Retina (tissue), 1 donor: Measurements from ENCODE around the gene UNC5C.

Source experiments
- DNase-seq: peaks from one replicate; pipeline ENCODE4 v3.0.0-alpha.2; 2016

UNC5C gene

DNA sequence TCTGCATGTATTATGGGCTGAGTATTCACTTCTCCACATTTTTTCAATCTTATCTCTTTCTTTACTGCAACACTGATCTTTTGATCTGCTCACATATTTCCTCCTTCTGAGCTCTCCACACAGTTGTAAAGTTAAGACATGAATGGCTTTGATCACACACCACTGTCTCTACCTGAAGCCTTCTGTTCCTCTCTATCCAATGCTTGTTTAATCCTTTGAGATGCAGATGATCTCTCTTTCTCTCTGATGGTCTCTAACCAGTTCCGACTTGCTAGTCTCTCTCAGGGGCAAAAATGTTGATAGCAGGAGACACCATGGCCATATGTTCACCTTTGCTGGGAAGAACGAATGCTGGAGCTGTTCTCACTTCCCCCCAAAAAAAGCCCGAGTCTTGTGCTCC is 162.4 kb downstream of the UNC5C start:
- DNase-seq: no peak

DNA sequence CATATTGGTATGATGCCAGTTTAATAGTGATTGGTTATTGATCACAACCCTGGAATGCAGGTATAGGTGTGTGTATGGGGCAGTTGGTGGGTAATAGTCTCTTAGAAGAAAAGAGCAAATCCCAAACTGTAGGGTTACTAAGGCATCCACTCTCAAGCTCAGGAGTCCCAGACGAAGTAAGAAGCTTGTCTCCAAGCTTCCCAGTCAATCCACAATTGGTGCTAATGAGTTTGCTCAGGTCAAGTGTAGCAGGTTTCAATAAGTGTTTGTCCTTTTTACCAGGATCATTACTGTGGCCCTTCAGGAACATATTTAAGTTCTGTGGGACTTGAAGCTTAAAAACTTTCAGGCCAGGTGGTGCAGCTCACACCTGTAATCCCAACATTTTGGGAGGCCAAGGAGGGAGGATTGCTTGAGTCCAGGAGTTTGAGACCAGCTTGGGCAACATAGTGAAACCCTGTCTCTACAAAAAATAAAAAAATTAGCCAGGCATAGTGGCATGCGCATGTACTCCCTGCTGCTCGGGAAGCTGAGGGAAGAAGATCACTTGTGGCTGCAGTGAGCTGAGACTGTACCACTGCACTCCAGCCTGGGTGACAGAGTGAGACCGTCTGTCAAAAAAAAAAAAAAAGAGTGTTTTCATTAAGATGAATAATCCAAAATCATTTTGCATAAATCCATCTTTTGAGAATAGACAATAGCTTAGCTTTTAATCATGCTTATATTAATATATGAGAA is 166.8 kb downstream of the UNC5C start:
- no peak for DNase-seq

DNA sequence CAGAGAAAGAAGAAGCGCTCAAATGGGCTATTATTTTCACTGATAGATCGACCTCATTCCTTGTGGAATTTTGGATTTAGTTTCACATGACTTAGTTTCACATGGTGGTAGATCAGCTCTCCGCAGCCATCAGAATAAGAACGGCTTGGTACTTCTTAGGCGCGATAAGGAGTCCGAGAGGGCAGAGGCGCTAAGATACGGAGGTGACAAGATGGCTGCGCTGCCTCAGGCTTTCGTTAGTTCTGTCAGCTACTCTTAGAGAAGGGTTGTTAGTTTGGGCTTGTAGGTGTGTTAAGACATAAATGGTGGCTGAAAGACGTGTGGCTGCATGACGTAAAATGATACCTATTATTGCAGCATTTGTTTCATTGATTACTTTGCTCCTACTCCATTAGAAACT is 169.1 kb downstream of the UNC5C start:
- no peak for DNase-seq

DNA sequence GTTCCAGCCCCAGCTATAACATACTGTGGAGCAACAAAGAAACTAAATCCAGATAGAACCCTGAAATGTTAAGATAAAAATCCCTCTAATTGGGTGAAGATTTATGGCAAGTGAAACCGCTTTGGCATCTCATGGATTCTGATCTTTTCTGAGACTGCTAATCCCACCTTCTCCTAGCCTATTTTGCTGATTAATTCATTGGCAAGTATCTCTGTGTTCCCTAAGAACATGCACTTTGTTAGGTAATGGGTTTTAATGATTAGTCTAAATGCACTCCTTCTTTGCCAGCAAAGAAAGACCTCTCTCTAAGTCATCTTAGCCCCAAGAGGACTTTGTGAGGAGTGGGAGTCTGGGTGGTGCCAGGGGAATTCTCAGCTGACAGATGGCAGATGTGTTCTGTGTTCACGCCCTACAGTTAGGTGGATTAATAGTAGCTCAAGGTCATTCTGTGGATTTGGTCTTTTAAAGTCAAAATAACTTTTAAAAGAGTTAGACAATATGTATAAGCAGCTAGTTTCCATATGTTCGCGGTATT is 171.3 kb downstream of the UNC5C start:
- DNase-seq: peak; percentile 31

DNA sequence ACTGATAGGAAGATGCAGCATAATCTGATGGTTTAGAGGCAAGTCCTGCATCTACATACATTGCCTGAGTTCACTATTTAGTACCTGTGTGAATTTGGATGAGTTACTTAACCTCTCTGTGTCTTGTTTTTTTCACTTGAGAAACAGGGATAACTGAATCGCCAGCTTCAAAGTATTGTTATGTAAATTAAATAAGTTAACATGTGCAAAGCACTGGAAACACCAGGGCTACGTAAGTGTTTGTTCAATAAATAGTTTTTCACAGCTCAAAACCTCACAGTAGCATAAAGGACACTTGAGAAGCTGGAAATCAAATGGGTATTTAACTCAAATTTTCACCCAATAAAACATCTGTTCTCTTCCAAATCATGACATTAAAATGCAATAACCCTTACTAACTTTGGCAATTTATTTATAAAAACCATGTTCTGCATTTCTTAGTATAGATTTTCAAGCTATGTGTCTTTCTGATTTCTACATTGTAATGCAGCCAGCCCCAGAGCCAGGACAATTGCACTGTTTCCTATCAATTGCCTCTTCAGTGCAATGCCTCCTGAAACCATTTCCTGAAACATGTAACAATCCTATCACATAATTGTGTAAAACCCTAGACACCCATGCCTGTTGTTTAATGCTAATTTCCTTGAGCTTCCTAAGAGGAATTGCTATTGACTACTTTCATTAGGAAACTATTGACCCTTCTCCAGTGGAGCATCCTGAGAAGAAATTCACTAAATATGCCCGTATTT is 177.1 kb downstream of the UNC5C start:
- DNase-seq: no peak

DNA sequence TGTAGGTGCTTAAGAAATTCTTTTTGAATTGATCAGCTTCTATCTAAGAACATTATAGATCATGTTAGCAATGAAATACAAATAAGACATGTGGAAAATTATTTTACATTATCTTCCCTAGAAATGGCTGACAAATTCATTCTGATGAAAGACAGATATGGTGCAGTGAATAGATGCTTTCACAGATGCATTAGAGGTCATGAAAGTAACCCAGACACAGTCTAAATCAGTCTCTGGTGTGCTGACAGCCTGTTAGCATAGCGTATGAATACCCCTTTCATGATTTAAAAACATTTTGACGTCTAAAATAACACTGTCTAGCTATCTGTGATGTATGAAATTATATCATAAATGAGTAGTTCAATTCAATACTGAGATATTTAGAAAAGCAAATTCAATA is 180.9 kb downstream of the UNC5C start:
- no peak for DNase-seq

DNA sequence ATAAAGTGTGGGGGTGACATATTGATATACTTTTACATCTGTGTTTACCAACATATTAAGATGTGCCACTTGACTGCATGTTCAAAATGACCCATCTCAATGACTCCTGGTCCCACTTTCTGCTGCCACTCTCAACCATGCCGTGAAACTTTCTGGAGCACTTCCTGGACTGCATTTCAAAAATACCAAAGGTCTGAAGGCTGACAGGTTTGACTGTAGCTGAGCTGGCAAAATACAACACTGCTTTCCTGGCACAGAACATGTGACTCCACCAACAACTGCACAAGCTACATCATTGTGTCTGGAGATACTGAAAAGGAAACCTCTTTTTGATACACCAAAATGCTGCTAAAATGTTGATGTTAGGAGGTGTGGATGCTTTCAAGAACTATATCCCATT is 184.8 kb downstream of the UNC5C start:
- no peak for DNase-seq

DNA sequence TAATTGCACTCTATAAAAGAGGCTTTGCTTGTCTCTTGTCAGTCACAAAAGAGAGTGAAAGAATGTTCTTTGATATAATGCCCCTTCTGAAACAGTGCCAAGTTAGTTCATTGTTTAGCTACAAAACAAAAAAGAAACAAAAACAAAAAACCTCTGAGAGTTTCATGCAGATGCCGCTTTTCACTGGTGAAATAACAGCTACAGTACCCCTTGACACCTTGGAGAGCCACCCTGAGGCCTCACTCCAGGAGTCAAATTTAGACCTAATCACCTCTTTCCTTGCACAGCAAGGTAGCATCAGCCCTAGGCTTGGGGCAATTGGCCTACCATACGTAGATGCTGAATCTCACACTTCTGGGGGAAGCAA is 185.2 kb downstream of the UNC5C start:
- no peak for DNase-seq

DNA sequence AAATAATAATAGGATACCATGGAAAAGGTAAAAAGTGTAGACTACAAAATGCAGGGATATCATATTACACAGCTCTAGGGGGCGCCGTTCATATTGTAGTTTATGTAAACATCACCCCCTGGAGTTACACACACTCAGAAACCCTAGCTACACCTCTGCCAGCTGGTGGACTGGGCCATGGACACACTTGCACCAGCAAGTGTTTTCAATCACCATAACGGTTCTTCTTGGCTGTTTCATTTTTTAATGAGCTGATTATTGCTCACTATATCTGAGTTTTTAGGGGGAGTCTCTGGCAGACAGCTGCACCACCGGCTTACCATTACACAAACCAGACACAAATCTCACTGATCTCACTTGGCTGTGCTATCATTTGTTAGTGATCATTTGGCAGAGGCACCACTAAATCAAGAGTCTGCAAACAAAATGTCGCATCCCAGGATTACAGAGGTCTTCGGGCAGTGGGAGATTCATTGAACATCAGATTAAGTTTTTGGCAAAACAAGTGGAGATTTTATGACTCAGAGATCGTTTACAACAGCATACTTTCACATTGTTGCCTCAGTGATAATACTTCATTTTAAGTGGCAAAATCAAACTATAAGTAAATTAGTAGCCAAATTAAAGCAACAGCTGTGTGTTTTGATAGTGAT is 185.7 kb downstream of the UNC5C start:
- DNase-seq: no peak

DNA sequence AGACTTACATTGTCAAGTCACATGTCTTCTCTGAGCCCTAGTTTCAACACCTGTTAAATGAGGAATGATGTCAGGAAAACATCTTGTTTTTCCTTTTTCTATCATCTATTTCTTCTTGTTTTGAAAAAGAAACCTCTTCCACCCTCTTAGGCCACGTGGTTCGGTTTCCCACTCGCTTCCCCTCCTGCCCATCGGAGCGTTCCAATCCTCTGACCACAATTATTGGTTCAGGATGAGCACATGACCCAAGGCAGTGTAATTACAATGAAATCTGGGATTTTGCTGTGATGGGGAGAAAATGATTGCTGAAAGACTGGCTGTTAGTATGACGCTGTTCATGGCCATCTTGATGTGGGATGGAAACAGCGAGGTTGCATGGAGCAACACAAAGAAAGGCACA is 186.7 kb downstream of the UNC5C start:
- DNase-seq: no peak

DNA sequence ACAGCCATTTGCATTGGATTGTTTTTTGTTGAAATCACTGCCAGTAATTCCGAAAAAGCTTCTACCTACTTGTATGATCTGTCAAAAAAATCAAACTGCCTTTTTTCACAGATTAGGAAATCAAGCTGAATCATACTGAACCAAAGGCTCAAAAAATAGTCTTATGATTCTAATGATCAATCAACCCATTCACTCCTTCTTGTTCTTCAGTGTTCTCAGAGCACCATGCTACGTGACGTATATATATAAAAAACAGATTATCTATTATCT is 187.1 kb downstream of the UNC5C start:
- DNase-seq: no peak

DNA sequence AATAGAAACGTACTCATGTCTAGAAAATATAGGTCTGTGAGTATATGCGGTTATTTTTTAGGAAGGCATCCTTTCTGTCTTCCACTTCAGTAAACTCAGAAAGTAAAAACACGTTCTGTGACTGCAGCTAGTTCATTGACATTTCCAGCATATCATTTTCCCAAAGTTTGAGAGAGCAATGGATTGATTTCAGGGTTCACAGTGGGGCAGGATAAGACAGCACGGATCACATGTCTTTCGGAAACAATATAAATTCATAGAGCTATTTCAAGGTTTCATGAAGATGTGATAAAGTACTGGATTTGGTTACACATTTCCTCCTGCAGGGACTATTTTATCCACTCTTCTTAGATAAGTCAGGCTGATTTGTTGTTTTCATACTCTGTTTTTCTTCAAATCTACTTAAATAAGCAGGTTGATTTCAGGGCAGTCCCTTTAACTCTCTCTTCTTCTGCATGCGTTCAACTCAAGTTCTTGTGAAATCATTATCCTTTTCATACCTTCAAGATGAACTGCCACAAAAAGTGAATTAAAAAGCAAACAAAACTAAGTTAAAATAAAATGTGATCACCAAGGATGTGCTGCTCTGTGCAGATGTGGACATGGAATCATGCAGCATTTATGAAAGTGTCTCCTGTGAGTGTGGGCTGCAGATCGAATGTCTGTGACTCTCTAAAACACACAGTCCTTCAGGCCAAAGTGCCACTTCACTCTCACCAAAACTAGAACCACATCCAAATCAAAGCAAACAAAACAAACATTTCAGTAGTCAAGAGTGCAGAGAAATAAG is 187.7 kb downstream of the UNC5C start:
- no peak for DNase-seq

DNA sequence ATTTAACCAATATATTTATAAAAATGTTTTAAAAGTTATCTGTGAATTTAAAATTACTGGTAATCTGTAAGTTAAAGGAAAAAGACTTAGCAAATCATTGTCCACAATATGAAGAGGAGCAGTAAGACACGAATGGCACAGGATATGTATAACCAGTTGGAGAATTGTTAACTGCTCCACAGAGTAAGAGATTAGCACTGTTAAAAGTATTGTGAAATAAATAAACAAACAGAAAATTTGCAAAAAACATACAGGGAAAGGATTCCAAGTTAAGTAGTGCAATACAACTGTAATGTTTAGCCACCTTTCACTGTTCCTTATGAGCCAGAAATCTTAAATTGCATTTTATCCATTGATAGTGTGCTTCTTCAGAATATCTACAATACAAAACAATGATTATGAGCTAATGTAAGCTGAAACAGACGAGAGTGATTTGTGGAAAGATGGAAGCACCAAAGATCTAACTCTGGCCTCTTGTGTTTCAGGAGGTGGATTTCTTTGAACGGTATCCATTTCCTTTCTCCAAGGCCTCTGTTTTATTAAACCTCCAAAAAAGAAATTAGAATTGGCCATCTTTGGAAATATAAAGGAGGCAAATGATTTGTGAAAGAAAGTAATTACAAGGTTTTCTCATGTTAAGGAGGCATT is 188.4 kb downstream of the UNC5C start:
- no peak for DNase-seq

DNA sequence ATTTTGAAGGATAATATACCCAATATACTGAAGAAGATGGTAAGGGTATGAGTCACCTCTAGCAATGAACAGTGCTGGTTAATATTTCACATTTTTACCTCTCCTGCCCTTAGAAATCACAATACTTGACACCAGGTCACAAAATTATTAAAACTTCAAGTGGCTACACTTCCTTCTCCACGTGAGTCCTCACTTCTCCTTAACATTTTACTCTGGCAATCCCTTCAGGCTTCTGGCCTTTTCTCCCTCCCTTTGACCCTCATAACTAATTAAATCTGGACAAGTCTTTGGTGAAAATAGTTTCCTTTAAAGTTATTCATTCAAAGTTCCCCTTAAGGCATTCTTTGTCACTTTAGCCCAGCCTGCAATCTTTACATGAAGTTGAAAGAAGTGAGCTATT is 190.4 kb downstream of the UNC5C start:
- no peak for DNase-seq

DNA sequence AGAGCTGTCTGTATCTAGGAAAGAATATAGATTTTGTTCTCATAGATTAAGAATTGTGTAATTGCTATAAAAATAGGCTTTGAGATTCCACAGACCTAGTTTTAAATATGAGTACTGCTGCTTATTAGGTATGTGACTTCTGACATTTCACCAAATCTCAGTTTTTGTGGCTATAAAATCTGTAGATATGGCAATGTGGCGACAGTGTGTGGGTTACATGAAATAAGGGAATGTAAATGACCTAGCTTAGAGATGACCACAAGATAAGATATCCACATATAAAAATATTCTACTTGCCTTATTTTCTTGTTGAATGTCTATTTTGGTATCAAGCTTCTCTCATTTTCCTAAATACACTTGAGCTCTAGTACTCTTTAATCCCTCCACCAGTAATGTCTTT is 193.8 kb downstream of the UNC5C start:
- no peak for DNase-seq

DNA sequence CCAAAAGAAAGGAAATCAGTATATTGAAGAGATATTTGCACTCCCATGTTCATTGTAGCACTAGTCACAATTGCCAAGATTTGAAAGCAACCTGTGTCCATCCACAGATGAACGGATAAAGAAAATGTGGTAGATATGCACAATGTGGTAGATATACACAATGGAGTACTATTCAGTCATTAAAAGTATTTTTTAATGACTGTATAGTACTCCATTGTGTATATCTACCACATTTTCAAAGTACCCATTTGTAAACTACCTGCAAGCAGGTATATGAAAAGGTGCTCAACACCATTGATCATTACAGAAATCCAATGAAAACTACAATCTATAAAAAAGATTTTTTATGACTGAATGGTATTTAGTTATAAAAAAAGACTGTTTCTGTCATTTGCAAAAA is 200.4 kb downstream of the UNC5C start:
- no peak for DNase-seq

DNA sequence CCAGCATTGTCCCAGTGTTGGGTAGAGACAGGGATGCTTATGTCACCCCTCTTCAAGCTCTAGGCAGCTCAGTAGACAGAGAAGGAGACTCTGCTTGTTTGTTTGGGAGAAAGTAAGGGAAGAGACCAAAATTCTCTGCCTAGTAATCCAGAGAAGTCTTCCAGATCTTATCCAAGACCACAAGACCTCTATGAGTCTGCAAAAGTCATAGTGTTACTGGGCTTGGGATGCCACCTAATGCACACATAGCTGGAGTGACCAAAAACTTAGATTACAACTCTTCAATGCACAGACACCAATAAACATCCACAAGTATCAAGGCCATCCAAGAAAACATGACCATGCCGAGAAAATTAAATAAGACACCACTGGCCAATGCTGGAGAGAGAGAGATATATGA is 205.5 kb downstream of the UNC5C start:
- DNase-seq: no peak

DNA sequence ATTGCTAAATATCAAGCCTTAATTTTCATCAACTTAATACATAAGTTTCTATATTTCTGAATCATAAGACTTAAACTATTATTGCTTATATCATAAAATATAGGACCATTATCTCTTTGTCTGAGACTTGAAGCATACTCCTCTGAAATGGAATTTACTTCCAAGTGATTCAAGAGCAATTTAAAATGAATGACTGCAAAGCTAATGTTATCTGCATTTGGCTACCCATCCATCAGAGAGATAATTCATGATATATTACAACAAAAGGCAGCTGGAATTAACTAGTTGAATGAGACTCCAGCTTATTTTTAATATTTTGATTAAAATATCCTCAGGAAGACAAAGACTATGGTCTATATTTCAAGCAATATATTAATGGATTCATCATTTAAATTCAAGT is 208.6 kb downstream of the UNC5C start:
- DNase-seq: no peak

DNA sequence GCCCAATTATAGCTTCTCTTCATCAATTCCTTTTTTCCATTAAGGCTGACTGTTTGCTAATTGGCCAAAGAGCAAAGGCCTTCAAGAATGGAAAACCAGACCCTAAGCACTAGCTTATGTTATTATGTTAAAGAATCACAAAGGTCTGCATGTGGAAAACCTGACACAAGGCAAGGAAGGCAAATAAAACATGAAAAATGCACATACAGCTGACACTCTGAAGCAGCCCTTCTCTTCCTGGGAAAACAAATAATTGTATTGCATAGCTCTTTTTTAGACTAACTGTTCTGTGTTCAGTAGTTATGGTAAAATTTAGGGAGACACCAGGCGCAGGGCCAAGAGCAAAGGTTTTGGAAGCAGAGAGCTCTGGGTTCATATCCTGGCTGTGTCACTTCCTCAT is 223.1 kb downstream of the UNC5C start:
- no peak for DNase-seq

DNA sequence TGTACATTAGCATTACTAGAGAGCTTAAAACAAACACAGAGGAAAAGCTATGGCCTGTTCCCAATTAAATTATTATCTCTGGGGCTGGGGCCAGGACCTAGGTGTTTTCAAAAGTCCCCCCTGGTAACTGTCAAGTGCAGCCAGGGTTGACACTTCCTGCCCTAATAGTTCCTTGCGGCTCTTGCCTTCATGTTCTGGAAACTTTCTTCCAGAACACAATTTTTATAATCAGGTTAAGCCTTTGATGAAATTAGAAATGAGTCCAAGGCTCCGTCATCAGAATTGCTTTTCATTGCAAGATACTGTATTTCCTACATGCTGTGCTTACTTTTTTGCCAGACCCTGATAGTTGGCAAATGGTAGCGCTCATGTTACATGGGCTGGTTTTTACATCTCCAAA is 229.6 kb downstream of the UNC5C start:
- no peak for DNase-seq

DNA sequence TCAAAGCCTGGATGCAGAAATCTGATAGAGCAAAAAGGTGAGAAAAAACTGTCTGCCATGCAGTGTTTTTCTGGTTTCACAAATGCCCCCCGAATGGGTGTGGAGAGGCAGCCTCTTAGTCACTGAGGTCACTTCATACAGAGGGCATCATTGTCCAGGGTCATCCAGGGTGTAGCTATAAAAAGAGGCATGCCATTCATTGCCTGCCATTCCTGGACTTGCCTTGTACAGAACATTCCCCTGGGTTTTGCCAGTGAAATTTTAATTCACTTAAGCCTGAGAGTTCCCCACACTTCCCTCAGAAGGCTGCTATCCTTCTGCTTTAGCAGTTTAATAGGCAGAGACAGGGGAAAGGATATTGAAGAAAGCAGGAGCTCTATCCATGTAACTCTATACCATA is 230.3 kb downstream of the UNC5C start:
- DNase-seq: peak; percentile 60

DNA sequence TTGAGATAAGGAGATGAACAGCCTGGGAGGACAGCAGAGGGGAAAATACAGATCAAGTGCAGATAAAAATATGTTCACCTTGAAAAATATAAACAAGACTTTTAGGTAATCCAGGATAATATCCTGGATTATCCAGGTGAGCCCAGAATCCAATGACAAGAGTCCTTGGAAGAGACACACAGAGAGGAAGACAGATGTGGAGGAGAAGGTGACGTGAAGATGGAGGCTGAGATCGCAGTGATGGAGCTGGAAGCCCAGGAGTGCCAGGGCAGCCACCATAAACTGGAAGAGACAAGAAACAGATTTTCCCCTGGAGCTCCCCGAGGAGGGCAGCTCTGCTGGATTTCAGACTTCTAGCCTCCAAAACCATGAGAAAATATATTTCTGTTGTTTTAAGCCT is 230.7 kb downstream of the UNC5C start:
- no peak for DNase-seq
